Measurements from ENCODE around the gene CAMK2B. TPM values are rescaled to one million over a fixed set of nuclear protein-coding genes. Genes with fewer than 3 reads are reported as not detected.

Gene CAMK2B
- total RNA-seq, 1 donor from 2014 or later: 8.4 TPM

DNA sequence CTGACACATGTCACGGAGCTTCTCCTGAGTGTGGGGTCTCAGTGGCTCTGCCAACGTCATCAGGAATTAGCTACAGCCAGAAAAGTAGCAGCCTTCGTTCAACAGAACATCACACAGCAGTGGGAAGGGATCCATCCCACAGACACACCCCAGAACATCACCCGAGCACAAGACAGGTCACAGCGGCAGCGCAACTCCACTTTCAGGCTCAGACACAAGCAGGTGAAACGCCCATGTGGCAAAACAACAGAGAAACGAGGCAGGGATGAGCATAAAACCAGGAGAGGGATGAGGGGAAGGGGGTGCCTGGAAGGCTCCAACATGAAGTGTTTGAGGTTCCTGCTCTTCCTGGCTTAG lies 44.8 kb downstream of the CAMK2B start:
- Mint-ChIP-seq H3K9me3 (no peaks in the 10 kb centered on the region), H3K27me3 (no peaks in the 10 kb centered on the region), H3K4me1 (ENCODE audit: unreplicated experiment) (no peaks in the 10 kb centered on the region), H3K36me3 (no peaks in the 10 kb centered on the region), H3K27ac (no peak overlapping the region), H3K4me3 (no peak overlapping the region)
- DNase-seq (ENCODE audit: extremely low spot score, unreplicated experiment): no peak
- no peak for TF ChIP-seq CTCF (conservative IDR thresholded peaks at IDR 0.05)

DNA sequence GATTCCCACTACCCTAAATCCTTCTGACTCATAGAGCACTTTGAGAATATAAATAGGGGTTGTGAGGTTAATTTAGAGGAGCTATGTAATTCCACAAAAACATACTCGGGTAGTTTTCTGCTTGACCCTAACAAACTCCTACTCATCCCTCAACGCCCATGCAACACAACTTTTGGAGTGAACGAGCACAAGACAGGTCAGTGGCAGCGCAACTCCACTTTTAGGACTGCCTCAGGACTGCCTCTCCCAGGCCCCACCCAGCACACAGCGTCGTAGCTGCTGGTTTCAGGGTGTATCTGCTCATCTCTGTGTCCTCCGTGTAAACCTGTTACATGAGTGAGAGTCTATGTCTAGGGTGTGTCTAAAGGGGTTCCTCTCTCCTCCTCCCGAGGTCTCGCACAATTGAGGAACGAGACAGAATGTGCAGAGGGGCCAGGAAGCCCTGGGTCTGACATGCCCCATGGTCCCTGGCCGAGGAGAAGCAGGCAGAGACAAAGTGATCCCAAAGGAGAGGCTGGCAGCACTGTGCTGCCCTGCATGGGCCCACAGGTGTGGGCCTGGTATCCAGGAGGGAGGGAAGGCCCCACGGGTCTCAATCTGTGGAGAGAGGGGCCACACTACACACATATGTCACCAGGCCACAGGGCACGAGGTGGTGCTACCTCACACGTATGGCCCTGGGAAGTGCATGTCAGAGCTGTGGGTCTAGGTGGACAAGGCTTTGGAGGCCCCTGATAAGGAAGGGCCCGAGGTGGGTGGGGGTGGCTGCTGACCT lies 45.5 kb downstream of the CAMK2B start:
- no peaks in the 10 kb centered on the region for H3K27me3 Mint-ChIP-seq
- DNase-seq (ENCODE audit: extremely low spot score, unreplicated experiment): peak; percentile 52

DNA sequence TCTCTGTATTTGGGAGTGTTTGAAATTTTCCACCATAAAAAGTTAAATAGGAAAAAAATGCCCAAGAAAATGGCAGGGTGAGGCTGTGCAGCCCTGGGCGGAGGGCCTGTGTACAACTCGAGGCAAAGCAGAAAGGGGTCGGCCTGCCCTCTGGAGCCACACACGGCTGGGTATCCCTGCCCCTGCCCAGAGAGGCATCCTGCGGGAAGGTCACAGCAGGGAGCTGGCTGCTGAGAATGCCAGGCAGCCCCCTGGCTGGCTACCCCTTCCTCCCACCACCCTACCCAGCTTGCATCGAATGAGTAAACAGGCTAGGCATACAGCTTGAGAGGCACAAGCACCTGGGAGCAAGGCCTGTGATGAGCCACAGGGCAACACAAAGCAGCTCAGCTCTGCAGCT lies 46.1 kb downstream of the CAMK2B start:
- TF ChIP-seq CTCF (conservative IDR thresholded peaks at IDR 0.05): no peak
- Mint-ChIP-seq H3K9me3 (no peaks in the 10 kb centered on the region), H3K4me3 (no peak overlapping the region), H3K4me1 (ENCODE audit: unreplicated experiment) (no peaks in the 10 kb centered on the region), H3K27me3 (no peaks in the 10 kb centered on the region), H3K27ac (no peak overlapping the region), H3K36me3 (no peaks in the 10 kb centered on the region)
- peak; percentile 53 for DNase-seq (ENCODE audit: extremely low spot score, unreplicated experiment)

More for the DNA sequence above, 45.5 kb downstream of the CAMK2B start:
- Mint-ChIP-seq H3K4me1 (ENCODE audit: unreplicated experiment) (no peaks in the 10 kb centered on the region), H3K4me3 (no peak overlapping the region), H3K36me3 (no peaks in the 10 kb centered on the region), H3K27ac (peak overlapping the region; percentile 68), H3K9me3 (no peaks in the 10 kb centered on the region)
- TF ChIP-seq CTCF (conservative IDR thresholded peaks at IDR 0.05): no peak

DNA sequence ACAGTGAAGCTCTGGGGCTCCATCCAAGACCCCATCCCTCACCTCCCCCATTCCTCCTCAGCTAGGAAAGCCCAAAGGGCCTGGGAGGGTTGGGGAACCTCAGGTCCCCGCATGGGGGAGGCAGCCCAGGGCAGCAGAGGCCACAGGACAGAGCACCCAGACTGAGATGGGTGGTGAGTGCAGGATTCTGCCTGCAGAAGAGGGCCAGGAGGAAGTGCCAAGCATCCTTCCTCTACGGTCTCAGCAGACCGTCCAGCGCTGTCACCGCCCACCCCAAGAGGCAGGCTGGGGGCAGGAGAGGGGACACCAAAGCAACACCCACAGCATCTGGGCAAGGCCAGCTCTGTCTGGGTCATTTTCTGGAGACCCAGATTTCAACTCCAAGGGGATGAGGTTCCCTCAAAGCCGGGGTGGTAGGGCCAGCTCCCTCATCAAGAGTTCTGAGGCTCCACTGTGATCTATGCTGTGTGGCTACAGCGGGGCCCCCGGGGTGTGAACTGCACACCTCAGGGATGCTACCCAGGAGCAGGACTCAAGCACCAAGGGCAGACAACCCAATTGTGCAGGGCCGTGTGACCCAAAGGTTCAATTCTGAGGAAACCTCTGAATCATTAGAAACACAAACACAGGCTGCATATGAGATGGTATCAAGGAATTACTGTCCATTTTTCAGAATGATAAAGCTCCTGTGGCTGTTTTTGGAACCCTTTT lies 46.8 kb downstream of the CAMK2B start:
- no peak for TF ChIP-seq CTCF (conservative IDR thresholded peaks at IDR 0.05)
- DNase-seq (ENCODE audit: extremely low spot score, unreplicated experiment): no peak
- H3K27me3 Mint-ChIP-seq: no peaks in the 10 kb centered on the region
- no peaks in the 10 kb centered on the region for H3K36me3 Mint-ChIP-seq
- H3K27ac Mint-ChIP-seq: no peak overlapping the region
- H3K4me3 Mint-ChIP-seq: no peak overlapping the region
- H3K4me1 Mint-ChIP-seq (ENCODE audit: unreplicated experiment): no peaks in the 10 kb centered on the region
- no peaks in the 10 kb centered on the region for H3K9me3 Mint-ChIP-seq

DNA sequence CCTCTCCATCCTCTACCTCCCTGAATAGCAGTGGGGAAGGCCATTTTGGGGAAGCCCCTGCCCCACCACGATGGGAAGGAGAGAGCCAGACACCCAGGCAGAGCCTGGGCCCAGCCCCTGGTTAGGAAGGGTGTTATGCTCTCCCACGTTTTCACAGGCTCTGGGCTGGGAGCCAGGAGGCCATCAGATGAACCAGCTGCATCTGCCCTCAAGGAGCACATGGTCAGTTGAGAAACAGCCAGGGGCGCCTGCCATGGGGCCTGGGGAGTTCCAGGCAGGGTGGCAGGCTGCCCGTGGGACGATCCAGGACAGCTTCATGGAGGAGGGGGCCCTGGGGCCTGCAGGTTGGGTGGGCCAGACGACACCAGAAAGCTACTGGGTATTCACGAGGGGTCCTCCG lies 47.5 kb downstream of the CAMK2B start:
- TF ChIP-seq CTCF (conservative IDR thresholded peaks at IDR 0.05): no peak
- Mint-ChIP-seq H3K9me3 (no peaks in the 10 kb centered on the region), H3K4me1 (ENCODE audit: unreplicated experiment) (no peaks in the 10 kb centered on the region), H3K4me3 (no peak overlapping the region), H3K27me3 (no peaks in the 10 kb centered on the region), H3K36me3 (no peaks in the 10 kb centered on the region), H3K27ac (no peak overlapping the region)
- DNase-seq (ENCODE audit: extremely low spot score, unreplicated experiment): no peak

Data from type B pancreatic cell (in vitro differentiated cells).